WTC11 (cell line): Measurements from ENCODE around the gene CAPZB. TPM values are rescaled to one million over a fixed set of nuclear protein-coding genes. Genes with fewer than 3 reads are reported as not detected.

Source experiments
- ATAC-seq: fragments of 200-7000 bp; cut with Tn5 transposase; 2 replicates; pipeline ENCODE4 v1.10.0; 2021; ENCODE audit warnings: mild to moderate bottlenecking, moderate library complexity
- CTCF ChIA-PET: fragments of 300-600 bp; sonication (Branson Sonifier 250); formaldehyde crosslinking; loops from one replicate; lab custom pipeline; 2021; ENCODE audit warnings: antibody characterized with exemption; lab: Charles Lee
- POLR2A ChIA-PET: fragments of 350-600 bp; sonication (Branson Sonifier 250); formaldehyde crosslinking; loops from one replicate; lab custom pipeline; 2021; ENCODE audit warnings: antibody characterized with exemption; lab: Charles Lee
- DNase-seq: peaks from one replicate; pipeline ENCODE4 v3.0.0; 2021; ENCODE audit warnings: low spot score
- H3K27ac Mint-ChIP-seq: 2 replicates; pipeline ENCODE4 v1.8.0; 2021; ENCODE audit warnings: mixed read lengths
- H3K27me3 Mint-ChIP-seq: 2 replicates; pipeline ENCODE4 v1.8.0; 2021; ENCODE audit warnings: low read depth, mild to moderate bottlenecking, moderate library complexity, mixed read lengths
- H3K36me3 Mint-ChIP-seq: 2 replicates; pipeline ENCODE4 v1.8.0; 2021; ENCODE audit warnings: mixed read lengths
- H3K4me1 Mint-ChIP-seq: 2 replicates; pipeline ENCODE4 v1.8.0; 2022; ENCODE audit warnings: mixed read lengths
- H3K4me3 Mint-ChIP-seq: 2 replicates; pipeline ENCODE4 v1.8.0; 2021; ENCODE audit warnings: mild to moderate bottlenecking, moderate library complexity, mixed read lengths
- H3K9me3 Mint-ChIP-seq: 2 replicates; pipeline ENCODE4 v1.8.0; 2021; ENCODE audit warnings: mixed read lengths
- AR ChIP-seq: fragments of 250-450 bp; sonication (Bioruptor Pico); IDR thresholded peaks from 2 replicates; pipeline ENCODE4 v1.9.0; 2021; ENCODE audit warnings: mild to moderate bottlenecking
- E2F4 ChIP-seq: sonication (generic); formaldehyde crosslinking; IDR thresholded peaks from 2 replicates; pipeline ENCODE4 v1.8.1; 2022; ENCODE audit warnings: low read depth, mild to moderate bottlenecking, moderate library complexity, missing genetic modification reagents, borderline replicate concordance
- ELF4 ChIP-seq: sonication (generic); formaldehyde crosslinking; IDR thresholded peaks from 2 replicates; pipeline ENCODE4 v1.8.1; 2022; ENCODE audit warnings: low read depth, mild to moderate bottlenecking, moderate library complexity, missing genetic modification reagents
- ESRRA ChIP-seq: sonication (generic); formaldehyde crosslinking; IDR thresholded peaks from 2 replicates; pipeline ENCODE4 v1.8.1; 2022; ENCODE audit warnings: mild to moderate bottlenecking, missing genetic modification reagents, borderline replicate concordance
- FOXJ3 ChIP-seq: sonication (generic); formaldehyde crosslinking; IDR thresholded peaks from 2 replicates; pipeline ENCODE4 v1.9.0; 2021; ENCODE audit warnings: missing genetic modification reagents, mild to moderate bottlenecking, borderline replicate concordance
- GRHL2 ChIP-seq: fragments of 250-450 bp; sonication (Bioruptor Pico); IDR thresholded peaks from 2 replicates; pipeline ENCODE4 v1.8.0; 2022; ENCODE audit warnings: mild to moderate bottlenecking, moderate library complexity; ENCODE audit not compliant: insufficient replicate concordance, severe bottlenecking
- NFE2L1 ChIP-seq: sonication (generic); formaldehyde crosslinking; IDR thresholded peaks from 2 replicates; pipeline ENCODE4 v1.8.1; 2023; ENCODE audit warnings: missing genetic modification reagents
- SP1 ChIP-seq: sonication (generic); formaldehyde crosslinking; conservative IDR thresholded peaks from 2 replicates; pipeline ENCODE4 v1.8.1; 2022; ENCODE audit warnings: missing genetic modification reagents
- TCF7 ChIP-seq: sonication (generic); formaldehyde crosslinking; IDR thresholded peaks from 2 replicates; pipeline ENCODE4 v1.8.0; 2022; ENCODE audit warnings: mild to moderate bottlenecking, low read depth, missing genetic modification reagents, moderate library complexity
- ZNF138 ChIP-seq: sonication (generic); formaldehyde crosslinking; conservative IDR thresholded peaks from 2 replicates; pipeline ENCODE4 v1.8.1; 2022; ENCODE audit warnings: mild to moderate bottlenecking, moderate library complexity, missing genetic modification reagents
- ZNF219 ChIP-seq: sonication (generic); formaldehyde crosslinking; IDR thresholded peaks from 2 replicates; pipeline ENCODE4 v1.8.0; 2023; ENCODE audit warnings: missing genetic modification reagents, mild to moderate bottlenecking, borderline replicate concordance
- ZNF532 ChIP-seq: fragments of 250-450 bp; sonication (Bioruptor Pico); IDR thresholded peaks from 2 replicates; pipeline ENCODE4 v1.9.0; 2021; ENCODE audit warnings: mild to moderate bottlenecking, borderline replicate concordance
- total RNA-seq: library from RNA; stranded (reverse); gene quantifications from 3 replicates; pipeline ENCODE4 v1.2.3, GENCODE V29; 2021

The CAPZB gene
- total RNA-seq, 1 experiment from 2014 or later = 348 TPM

- TF ChIP-seq ZNF138 (CRISPR knock-in tag) = no peak
- TF ChIP-seq SP1 (CRISPR knock-in tag) = peak; percentile 68; the same call in 1 of the 2 replicates
- TF ChIP-seq ELF4 (CRISPR knock-in tag) = peak; percentile 74; the same call in 1 of the 2 replicates
- no peak for TF ChIP-seq AR
- no peak; the same call in 1 of the 2 replicates for TF ChIP-seq ZNF219
- no peak for TF ChIP-seq GRHL2
- TF ChIP-seq FOXJ3 (CRISPR knock-in tag) = no peak
- no peak for TF ChIP-seq ZNF532
Measured at GRCh38 chr1:19311931-19312781, 173.2 kb downstream of the CAPZB start, which contains the start of the genes AKR7A2 and SLC66A1 (continued).

- H3K4me3 Mint-ChIP-seq = peak overlapping the region; percentile 94
- H3K36me3 Mint-ChIP-seq = peaks cover 16% of the 10 kb centered on the region
- ChIA-PET CTCF (interaction anchor here (1.1 to 1.6 kb wide), 3 partner anchors 271 to 342 kb away, joined by 3 to 6 read pairs (median 5); no protein-coding TSS in a partner anchor), POLR2A (interaction anchor here (1.3 kb wide), 1 partner anchor 60 kb away, joined by 4 read pairs; the partner anchor contains the start of genes EMC1 and MRTO4)
- TF ChIP-seq NFE2L1 (CRISPR knock-in tag) (no peak), E2F4 (CRISPR knock-in tag) (peak; percentile 66; the same call in 1 of the 2 replicates), ESRRA (CRISPR knock-in tag) (0 out of 2 replicates have a peak, but pooled peaks have one; percentile 9), TCF7 (CRISPR knock-in tag) (0 out of 2 replicates have a peak, but pooled peaks have one; percentile 19)
- H3K9me3 Mint-ChIP-seq = no peaks in the 10 kb centered on the region
- H3K27me3 Mint-ChIP-seq = peaks cover 6% of the 10 kb centered on the region
- no peak overlapping the region for H3K27ac Mint-ChIP-seq
- ATAC-seq (peak; percentile 16), DNase-seq (no peak)
- peaks cover 13% of the 10 kb centered on the region for H3K4me1 Mint-ChIP-seq
Measured at GRCh38 chr1:19311503-19311930, 173.8 kb downstream of the CAPZB start.
